Measurements from ENCODE around the gene TMEM41A. TPM values are rescaled to one million over a fixed set of nuclear protein-coding genes. Genes with fewer than 3 reads are reported as not detected.
"Not testable (repeated sequence)": the region's sequence is repeated elsewhere in the genome, so short reads cannot be mapped to it uniquely, and the experiment has no call there.

Gene TMEM41A
- total RNA-seq, 1 donor: 13.4 TPM

DNA sequence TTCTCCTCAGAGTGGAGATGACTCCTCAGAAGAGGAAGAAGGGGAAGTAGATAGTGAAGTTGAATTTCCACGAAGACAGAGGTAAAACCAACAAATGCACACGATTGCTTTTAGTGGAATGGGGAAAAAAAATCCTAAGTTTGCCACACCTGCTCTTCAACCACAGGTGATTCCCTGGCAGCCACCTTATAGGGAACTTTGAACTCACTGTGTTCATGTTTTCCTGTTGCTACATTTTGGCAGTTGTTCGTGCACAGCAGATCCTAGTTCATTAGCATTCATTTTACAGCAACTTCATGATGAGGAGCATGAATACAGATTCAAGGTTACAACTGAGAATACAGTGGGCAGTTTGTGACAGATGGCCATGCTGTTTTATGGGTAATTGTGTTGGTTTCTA lies 21.5 kb downstream of the TMEM41A start:
- H3K4me3 ChIP-seq (ENCODE audit: low read depth, low read length): no peak overlapping the region
- no peak for DNase-seq (ENCODE audit: low read depth)
- TF ChIP-seq, protein P1, sequence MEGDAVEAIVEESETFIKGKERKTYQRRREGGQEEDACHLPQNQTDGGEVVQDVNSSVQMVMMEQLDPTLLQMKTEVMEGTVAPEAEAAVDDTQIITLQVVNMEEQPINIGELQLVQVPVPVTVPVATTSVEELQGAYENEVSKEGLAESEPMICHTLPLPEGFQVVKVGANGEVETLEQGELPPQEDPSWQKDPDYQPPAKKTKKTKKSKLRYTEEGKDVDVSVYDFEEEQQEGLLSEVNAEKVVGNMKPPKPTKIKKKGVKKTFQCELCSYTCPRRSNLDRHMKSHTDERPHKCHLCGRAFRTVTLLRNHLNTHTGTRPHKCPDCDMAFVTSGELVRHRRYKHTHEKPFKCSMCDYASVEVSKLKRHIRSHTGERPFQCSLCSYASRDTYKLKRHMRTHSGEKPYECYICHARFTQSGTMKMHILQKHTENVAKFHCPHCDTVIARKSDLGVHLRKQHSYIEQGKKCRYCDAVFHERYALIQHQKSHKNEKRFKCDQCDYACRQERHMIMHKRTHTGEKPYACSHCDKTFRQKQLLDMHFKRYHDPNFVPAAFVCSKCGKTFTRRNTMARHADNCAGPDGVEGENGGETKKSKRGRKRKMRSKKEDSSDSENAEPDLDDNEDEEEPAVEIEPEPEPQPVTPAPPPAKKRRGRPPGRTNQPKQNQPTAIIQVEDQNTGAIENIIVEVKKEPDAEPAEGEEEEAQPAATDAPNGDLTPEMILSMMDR (IDR thresholded peaks at IDR 0.05; ENCODE audit: insufficient read depth, low read depth, low read length): no peak

DNA sequence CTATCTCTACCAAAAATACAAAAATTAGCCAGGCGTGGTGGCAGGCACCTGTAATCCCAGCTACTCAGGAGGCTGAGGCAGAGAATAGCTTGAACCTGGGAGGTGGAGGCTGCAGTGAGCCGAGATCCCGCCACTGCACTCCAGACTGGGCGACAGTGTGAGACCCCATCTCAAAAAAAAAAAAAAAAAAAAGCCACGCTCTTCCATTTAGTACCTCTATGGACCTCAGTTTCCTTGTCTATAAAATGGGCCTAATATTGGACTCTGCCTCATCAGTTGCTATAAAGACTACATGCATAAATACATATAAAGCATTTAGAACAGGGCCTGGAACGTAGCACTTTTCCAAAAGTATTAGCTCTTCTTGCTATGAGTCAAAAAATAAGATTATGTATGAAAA lies 23.9 kb downstream of the TMEM41A start:
- not testable (repeated sequence) for DNase-seq (ENCODE audit: low read depth); H3K4me3 ChIP-seq (ENCODE audit: low read depth, low read length)

DNA sequence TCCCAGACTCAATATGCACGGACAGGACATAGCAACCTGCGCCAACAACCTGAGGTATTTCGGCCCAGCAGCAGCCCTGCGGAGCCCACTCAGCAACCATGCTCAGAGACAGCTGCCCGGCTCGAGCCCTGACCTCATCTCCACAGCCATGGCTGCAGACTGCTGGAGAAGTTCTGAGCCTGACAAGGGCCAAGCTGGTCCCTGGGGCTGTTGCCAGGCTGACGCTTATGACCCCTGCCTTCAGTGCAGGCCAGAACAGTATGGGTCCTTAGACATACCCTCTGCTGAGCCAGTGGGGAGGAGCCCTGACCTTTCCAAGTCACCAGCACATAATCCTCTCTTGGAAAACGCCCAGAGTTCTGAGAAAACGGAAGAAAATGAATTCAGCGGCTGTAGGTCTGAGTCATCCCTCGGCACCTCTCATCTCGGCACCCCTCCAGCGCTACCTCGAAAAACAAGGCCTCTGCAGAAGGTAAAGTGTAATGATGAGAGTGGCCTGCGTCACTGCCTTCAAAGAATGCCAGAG lies 25.5 kb downstream of the TMEM41A start:
- TF ChIP-seq, protein P1 (IDR thresholded peaks at IDR 0.05; ENCODE audit: insufficient read depth, low read depth, low read length): no peak
- peak; percentile 27 for DNase-seq (ENCODE audit: low read depth)
- H3K4me3 ChIP-seq (ENCODE audit: low read depth, low read length): no peak overlapping the region

DNA sequence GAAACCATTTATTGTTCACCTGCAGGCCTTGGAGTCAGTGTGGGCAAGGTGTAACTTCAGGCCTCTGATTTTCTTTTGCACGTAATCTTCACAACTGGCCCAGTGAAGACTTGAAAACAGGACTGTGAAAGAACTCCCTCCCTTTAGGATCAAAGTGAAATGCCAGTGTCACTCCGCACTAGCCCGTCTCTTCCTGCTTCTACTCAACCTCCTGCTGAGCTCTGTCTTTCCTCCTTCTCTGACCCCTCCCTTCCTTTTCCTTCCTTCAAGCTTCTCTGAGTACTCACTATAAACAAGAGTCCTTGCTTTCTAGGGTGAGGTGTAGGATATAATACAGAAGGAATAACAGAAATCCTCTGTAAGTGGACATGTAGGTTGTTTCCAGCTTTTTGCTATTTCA lies 28.5 kb downstream of the TMEM41A start:
- TF ChIP-seq, protein P1 (IDR thresholded peaks at IDR 0.05; ENCODE audit: insufficient read depth, low read depth, low read length): no peak

DNA sequence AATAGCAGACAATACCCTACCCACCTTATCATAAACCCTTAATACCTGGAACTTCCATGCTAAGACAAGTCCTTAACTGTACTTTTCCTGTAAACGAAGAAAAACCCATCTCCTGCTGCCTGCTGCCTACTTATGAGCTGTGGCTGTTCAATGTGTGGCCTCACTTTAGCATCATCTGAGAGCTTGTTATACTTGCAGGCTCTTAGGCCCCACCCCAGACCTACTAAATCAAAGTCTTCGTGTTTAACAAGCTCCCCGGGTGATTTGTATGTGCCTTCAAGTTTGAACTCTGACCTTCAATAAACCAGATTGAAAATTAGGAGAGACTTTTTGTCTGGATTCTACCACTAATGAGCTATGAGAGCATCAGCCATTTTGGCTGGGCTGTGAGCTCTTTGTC lies 29.3 kb downstream of the TMEM41A start:
- no peak for DNase-seq (ENCODE audit: low read depth)
- TF ChIP-seq, protein P1 (IDR thresholded peaks at IDR 0.05; ENCODE audit: insufficient read depth, low read depth, low read length): no peak
- H3K4me3 ChIP-seq (ENCODE audit: low read depth, low read length): no peak overlapping the region

More for the DNA sequence above, 28.5 kb downstream of the TMEM41A start:
- H3K4me3 ChIP-seq (ENCODE audit: low read depth, low read length): no peak overlapping the region
- DNase-seq (ENCODE audit: low read depth): no peak

DNA sequence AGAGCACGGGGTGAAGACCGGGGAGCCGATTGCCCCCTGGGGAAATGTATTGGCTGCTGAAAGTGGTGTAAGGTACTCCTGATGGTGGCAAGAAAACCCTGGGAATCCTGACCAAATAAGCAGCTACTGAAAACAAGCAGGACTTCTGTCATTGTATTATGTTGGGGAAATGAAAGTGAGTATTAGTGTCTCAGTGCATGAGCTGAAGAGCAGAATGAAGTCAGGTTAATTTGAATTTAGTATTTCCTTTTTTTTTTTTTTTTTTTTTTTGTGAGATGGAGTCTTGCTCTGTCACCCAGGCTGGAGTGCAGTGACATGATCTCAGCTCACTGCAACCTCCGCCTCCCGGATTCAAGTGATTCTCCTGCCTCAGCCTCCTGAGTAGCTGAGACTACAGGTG lies 32.7 kb downstream of the TMEM41A start:
- not testable (repeated sequence) for DNase-seq (ENCODE audit: low read depth); H3K4me3 ChIP-seq (ENCODE audit: low read depth, low read length)

DNA sequence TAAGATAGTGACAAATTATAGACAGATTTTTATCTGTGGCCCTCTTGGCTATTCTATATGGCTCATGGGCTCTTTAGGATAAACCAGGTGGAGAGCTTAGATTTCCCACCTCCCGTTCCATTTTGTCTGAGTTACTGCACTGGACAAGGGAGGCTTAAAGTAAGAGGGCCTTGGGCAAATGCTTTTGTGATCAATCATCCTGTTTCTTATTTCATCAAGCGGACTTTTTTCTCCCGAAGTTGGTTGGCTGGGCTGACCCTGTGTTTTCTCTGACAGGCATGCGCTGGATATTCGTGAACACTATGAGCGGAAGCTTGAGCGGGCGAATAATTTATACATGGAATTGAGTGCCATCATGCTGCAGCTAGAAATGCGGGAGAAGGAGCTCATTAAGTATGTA lies 33.4 kb downstream of the TMEM41A start:
- TF ChIP-seq, protein P1 (IDR thresholded peaks at IDR 0.05; ENCODE audit: insufficient read depth, low read depth, low read length): no peak
- no peak for DNase-seq (ENCODE audit: low read depth)
- H3K4me3 ChIP-seq (ENCODE audit: low read depth, low read length): no peak overlapping the region

DNA sequence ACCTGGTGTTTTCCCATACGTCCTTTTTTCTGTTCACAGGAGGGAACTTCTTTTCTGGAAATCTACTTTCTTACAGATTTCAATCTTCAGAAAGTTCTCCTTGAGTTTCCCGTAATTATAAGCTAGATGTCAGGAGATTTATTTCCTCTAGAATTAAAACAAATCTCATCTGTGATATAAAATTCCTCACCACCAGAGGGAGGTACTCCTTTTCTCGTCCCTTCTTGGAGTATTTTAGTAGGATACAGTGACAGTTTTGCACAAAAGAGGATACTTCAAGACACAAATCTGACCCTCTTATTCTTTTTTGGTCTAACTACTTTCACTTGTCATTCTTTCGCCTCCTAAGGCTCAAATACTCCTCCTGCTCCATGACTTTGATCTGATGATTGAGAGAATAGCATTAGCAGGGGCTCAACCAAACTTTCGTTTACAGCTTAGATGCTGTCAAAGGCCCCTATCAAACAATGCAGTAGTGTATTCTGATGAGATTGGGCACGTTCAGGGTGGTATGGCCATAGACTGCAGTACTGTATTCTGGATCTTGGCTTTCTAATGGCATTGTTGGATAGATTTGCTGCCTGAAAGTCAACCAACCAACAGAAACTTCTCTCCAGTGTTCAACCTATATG lies 38.0 kb downstream of the TMEM41A start:
- TF ChIP-seq, protein P1 (IDR thresholded peaks at IDR 0.05; ENCODE audit: insufficient read depth, low read depth, low read length): peak; percentile 43
- DNase-seq (ENCODE audit: low read depth): peak; percentile 22
- H3K4me3 ChIP-seq (ENCODE audit: low read depth, low read length): no peak overlapping the region
